Cardiac fibroblast (primary cell): ENCODE results near the gene SECISBP2.

Experiments
- DNase-seq, 2 donors: peaks; one replicate each; pipeline versions ENCODE4 v3.0.0 to v3.0.0-alpha.2; 2010; ENCODE audit warnings: low read depth in 2 of 2
- H3K4me3 ChIP-seq, 2 donors: replicated peaks in 1 of 2; 1 replicate in 1 of 2; 2 replicates in 1 of 2; pipeline ENCODE4 v1.5.1; 2011; ENCODE audit warnings: low read depth in 2 of 2, low read length in 2 of 2, mild to moderate bottlenecking in 2 of 2, moderate library complexity in 1 of 2
- TF ChIP-seq, protein P1 (sequence below): IDR thresholded peaks from one replicate; pipeline ENCODE4 v1.5.1; 2011; ENCODE audit warnings: low read depth, mild to moderate bottlenecking, low read length, inconsistent platforms

Gene SECISBP2

DNA sequence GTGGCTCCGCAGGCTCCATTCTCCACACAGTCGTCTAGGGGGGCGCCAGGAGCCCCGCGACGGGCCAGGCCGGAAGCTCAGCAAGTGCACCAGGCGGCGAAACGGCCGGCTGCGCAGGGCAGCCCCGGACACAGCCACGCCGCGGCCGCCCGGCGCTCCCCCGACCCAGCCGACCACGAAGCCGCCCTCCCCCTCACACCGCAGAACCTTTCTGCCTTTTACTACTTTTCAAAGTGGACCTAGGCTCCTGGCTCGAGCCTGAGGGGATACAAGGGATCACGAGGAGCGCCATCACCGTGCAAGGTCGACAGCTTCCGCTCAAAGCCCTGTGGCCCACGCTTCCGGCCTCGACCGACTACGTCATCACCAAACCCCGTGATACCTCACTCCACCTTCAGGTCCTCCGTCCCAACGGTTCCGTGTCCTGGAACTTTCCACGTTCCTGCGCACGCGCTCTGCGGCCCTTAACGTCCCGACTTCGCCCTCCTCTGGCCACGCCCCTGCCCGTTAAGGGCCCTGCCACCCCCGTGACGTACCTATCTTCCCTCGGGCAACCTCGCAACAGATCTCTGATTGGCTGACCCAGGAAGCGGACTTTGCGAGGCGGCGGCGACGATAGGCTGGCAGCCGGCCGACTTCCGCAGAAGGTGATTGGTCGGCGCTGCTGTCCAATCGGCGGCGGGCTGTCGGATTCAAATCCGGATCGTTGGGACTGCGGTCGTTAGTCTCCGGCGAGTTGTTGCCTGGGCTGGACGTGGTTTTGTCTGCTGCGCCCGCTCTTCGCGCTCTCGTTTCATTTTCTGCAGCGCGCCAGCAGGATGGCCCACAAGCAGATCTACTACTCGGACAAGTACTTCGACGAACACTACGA lies 7.6 kb upstream of the SECISBP2 start, which contains the start of gene CKS2:
CKS2 (plus strand) TSS at position 721 of the 871 bp plus-strand sequence; CDS start at position 819, 98 bp downstream.
- TF ChIP-seq, protein P1, sequence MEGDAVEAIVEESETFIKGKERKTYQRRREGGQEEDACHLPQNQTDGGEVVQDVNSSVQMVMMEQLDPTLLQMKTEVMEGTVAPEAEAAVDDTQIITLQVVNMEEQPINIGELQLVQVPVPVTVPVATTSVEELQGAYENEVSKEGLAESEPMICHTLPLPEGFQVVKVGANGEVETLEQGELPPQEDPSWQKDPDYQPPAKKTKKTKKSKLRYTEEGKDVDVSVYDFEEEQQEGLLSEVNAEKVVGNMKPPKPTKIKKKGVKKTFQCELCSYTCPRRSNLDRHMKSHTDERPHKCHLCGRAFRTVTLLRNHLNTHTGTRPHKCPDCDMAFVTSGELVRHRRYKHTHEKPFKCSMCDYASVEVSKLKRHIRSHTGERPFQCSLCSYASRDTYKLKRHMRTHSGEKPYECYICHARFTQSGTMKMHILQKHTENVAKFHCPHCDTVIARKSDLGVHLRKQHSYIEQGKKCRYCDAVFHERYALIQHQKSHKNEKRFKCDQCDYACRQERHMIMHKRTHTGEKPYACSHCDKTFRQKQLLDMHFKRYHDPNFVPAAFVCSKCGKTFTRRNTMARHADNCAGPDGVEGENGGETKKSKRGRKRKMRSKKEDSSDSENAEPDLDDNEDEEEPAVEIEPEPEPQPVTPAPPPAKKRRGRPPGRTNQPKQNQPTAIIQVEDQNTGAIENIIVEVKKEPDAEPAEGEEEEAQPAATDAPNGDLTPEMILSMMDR, result no peak

GRCh38 chr9:89311346-89312221 lies 6.7 kb upstream of the SECISBP2 start:
- TF ChIP-seq, protein P1, result no peak
- DNase-seq, result peak in 1 of 2 donors; percentile 21

More for the DNA sequence above, 7.6 kb upstream of the SECISBP2 start, which contains the start of gene CKS2:
- H3K4me3 ChIP-seq, result peak within 1 kb of the TSS; percentile 82 to 85
- DNase-seq, result peak; percentile 100

GRCh38 chr9:89312222-89312571 lies 6.1 kb upstream of the SECISBP2 start:
- TF ChIP-seq, protein P1, result no peak
- peak overlapping the region; percentile 82 to 85 for H3K4me3 ChIP-seq
- DNase-seq, result peak; percentile 35 to 47

More at GRCh38 chr9:89311346-89312221, 6.7 kb upstream of the SECISBP2 start:
- peak overlapping the region; percentile 82 to 85 for H3K4me3 ChIP-seq

- H3K4me3 ChIP-seq, result peak overlapping the region in 1 of 2 donors; percentile 82
- DNase-seq, result peak; percentile 19 to 33
- TF ChIP-seq, protein P1, result no peak
Measured at GRCh38 chr9:89313842-89314241, 4.5 kb upstream of the SECISBP2 start.

DNA sequence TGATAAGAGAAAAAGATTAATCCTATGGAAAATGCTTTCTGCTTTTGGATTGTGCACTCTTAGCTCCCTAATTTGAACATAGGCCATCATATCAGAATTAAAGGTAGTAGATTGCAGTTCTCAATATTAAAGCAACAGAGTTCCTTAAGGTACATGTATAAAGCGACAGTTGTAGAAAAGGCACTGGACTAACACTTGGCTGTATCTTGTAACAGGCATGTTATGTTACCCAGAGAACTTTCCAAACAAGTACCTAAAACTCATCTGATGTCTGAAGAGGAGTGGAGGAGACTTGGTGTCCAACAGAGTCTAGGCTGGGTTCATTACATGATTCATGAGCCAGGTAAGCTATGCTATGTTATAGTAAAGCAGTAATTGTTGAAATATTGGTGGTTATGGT lies 3.3 kb upstream of the SECISBP2 start:
- no peak for DNase-seq
- TF ChIP-seq, protein P1, result no peak
- H3K4me3 ChIP-seq, result peak overlapping the region in 1 of 2 donors; percentile 82

DNA sequence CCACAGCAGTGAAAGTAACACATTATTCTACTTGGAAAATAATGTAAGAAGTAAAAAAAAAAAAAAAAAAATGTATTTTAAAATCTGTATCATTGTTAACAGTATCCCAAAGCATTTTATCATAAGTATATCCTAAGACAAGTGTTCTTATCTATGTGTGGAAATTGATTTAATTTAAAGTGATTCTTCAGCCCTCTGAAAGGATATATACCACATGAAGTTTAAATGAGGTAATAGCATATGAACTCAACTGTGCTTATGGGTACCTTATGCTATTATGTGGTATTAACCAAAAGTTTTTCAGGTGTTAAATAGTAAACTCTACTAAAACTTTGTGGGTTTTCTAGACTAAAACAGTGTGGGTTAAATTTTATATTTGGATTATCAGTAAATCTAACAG lies 2.8 kb upstream of the SECISBP2 start:
- no peak overlapping the region for H3K4me3 ChIP-seq
- TF ChIP-seq, protein P1, result no peak
- no peak for DNase-seq
